Measurements from ENCODE around the gene OR52E2. TPM values are rescaled to one million over a fixed set of nuclear protein-coding genes. Genes with fewer than 3 reads are reported as not detected.

Gene OR52E2
- total RNA-seq, 1 experiment from 2014 or later, result not detected

DNA sequence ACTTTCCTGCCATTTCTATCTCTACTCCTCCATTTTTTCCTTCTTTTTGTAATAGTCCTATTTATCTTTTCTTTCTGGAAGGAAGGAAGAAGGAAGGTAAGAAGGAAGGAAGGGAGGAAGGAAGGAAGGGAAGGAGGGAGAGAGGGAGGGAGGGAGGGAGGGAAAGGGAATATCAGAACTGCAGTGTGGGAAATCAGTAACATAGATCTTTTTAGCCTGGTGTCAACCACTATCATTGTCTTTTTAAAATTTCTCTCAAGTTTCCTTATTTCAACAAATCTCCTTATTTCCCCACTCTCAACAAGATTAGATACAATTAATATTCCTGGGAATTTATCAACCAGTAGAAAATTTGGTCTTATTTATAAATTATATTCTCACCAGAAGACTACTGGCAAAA is 43.6 kb upstream of the OR52E2 start:
- ChIA-PET POLR2A (no interaction called here), CTCF (no interaction called here)
- no peak for DNase-seq (ENCODE audit: low read depth, low spot score)
- peaks cover 9% of the 10 kb centered on the region for H3K27me3 ChIP-seq (ENCODE audit: control insufficient read depth, insufficient read depth, low read length)
- no peak for TF ChIP-seq SIN3A (IDR thresholded peaks at IDR 0.05; ENCODE audit: borderline replicate concordance, insufficient read depth, low read depth, low read length)
- TF ChIP-seq, protein P1, sequence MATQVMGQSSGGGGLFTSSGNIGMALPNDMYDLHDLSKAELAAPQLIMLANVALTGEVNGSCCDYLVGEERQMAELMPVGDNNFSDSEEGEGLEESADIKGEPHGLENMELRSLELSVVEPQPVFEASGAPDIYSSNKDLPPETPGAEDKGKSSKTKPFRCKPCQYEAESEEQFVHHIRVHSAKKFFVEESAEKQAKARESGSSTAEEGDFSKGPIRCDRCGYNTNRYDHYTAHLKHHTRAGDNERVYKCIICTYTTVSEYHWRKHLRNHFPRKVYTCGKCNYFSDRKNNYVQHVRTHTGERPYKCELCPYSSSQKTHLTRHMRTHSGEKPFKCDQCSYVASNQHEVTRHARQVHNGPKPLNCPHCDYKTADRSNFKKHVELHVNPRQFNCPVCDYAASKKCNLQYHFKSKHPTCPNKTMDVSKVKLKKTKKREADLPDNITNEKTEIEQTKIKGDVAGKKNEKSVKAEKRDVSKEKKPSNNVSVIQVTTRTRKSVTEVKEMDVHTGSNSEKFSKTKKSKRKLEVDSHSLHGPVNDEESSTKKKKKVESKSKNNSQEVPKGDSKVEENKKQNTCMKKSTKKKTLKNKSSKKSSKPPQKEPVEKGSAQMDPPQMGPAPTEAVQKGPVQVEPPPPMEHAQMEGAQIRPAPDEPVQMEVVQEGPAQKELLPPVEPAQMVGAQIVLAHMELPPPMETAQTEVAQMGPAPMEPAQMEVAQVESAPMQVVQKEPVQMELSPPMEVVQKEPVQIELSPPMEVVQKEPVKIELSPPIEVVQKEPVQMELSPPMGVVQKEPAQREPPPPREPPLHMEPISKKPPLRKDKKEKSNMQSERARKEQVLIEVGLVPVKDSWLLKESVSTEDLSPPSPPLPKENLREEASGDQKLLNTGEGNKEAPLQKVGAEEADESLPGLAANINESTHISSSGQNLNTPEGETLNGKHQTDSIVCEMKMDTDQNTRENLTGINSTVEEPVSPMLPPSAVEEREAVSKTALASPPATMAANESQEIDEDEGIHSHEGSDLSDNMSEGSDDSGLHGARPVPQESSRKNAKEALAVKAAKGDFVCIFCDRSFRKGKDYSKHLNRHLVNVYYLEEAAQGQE (IDR thresholded peaks at IDR 0.05; ENCODE audit: insufficient read depth in 1 of 2, low read depth in 2 of 2, low read length in 1 of 2), result no peak
- no peak for TF ChIP-seq POLR2AphosphoS5 (IDR thresholded peaks at IDR 0.05; ENCODE audit: low read depth, low read length)
- TF ChIP-seq, protein P2, sequence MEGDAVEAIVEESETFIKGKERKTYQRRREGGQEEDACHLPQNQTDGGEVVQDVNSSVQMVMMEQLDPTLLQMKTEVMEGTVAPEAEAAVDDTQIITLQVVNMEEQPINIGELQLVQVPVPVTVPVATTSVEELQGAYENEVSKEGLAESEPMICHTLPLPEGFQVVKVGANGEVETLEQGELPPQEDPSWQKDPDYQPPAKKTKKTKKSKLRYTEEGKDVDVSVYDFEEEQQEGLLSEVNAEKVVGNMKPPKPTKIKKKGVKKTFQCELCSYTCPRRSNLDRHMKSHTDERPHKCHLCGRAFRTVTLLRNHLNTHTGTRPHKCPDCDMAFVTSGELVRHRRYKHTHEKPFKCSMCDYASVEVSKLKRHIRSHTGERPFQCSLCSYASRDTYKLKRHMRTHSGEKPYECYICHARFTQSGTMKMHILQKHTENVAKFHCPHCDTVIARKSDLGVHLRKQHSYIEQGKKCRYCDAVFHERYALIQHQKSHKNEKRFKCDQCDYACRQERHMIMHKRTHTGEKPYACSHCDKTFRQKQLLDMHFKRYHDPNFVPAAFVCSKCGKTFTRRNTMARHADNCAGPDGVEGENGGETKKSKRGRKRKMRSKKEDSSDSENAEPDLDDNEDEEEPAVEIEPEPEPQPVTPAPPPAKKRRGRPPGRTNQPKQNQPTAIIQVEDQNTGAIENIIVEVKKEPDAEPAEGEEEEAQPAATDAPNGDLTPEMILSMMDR (IDR thresholded peaks at IDR 0.05), result no peak
- TF ChIP-seq TCF7L2 (IDR thresholded peaks at IDR 0.05; ENCODE audit: low read depth, low read length), result no peak
- H3K9me3 ChIP-seq (ENCODE audit: control insufficient read depth, insufficient read depth, low read depth, low read length), result no peaks in the 10 kb centered on the region
- no peak overlapping the region for H3K4me3 ChIP-seq (ENCODE audit: low read depth in 2 of 2, low read length in 2 of 2)
- in situ Hi-C loops (cut with HindIII; ENCODE audit: low pct_unique_long_range_greater_than_20kb, low sequenced_read_pairs) (loop anchor here (5.0 kb wide), 1 partner anchor 41 kb away; no protein-coding TSS in a partner anchor), intact Hi-C loops (cut with micrococcal nuclease; ENCODE audit: unreplicated experiment) (no loop called here)
- no TSS peak for BruUV-seq (replicated peaks)
- no peaks in the 10 kb centered on the region for H3K4me1 ChIP-seq (ENCODE audit: control insufficient read depth, insufficient read depth, low read length)
- H3K36me3 ChIP-seq (ENCODE audit: control insufficient read depth, insufficient read depth, low read length), result no peaks in the 10 kb centered on the region
- no peak overlapping the region for H3K27ac ChIP-seq (ENCODE audit: low read length)
- no peak for ATAC-seq

DNA sequence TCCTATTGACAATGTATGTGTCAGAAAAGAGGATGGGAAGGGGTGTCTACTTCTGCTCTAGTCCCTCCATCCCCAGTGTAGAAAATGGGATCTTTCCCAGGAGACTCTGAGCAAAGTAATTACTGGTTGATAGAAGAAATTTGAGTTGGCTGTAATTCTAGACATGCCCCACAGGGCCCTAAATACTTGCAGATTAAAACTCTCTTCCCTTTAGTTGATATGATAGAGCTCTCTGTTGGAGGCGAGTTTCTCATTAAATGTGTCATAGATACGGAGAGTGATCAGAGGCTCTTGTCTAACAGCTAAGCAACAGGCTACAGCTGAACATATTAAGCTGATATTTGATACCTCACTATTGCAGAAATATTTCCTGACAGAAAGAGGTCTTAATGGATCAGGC is 42.8 kb upstream of the OR52E2 start:
- H3K4me3 ChIP-seq (ENCODE audit: low read depth in 2 of 2, low read length in 2 of 2), result no peak overlapping the region
- DNase-seq (ENCODE audit: low read depth, low spot score) (no peak), ATAC-seq (no peak)
- H3K9me3 ChIP-seq (ENCODE audit: control insufficient read depth, insufficient read depth, low read depth, low read length), result no peaks in the 10 kb centered on the region
- TF ChIP-seq, protein P1 (IDR thresholded peaks at IDR 0.05; ENCODE audit: insufficient read depth in 1 of 2, low read depth in 2 of 2, low read length in 1 of 2), result no peak
- no peak for TF ChIP-seq SIN3A (IDR thresholded peaks at IDR 0.05; ENCODE audit: borderline replicate concordance, insufficient read depth, low read depth, low read length)
- no TSS peak for BruUV-seq (replicated peaks)
- no peak overlapping the region for H3K27ac ChIP-seq (ENCODE audit: low read length)
- H3K4me1 ChIP-seq (ENCODE audit: control insufficient read depth, insufficient read depth, low read length), result no peaks in the 10 kb centered on the region
- POLR2A ChIA-PET, result no interaction called here
- intact Hi-C loops (cut with micrococcal nuclease; ENCODE audit: unreplicated experiment) (no loop called here), in situ Hi-C loops (cut with HindIII; ENCODE audit: low pct_unique_long_range_greater_than_20kb, low sequenced_read_pairs) (loop anchor here (5.0 kb wide), 1 partner anchor 40 kb away; no protein-coding TSS in a partner anchor)
- no peaks in the 10 kb centered on the region for H3K36me3 ChIP-seq (ENCODE audit: control insufficient read depth, insufficient read depth, low read length)
- CTCF ChIA-PET, result no interaction called here
- H3K27me3 ChIP-seq (ENCODE audit: control insufficient read depth, insufficient read depth, low read length), result peaks cover 9% of the 10 kb centered on the region

All from Panc1 (cell line).